Loucy (cell line): ENCODE data around the gene RHOH.
A peak's percentile ranks its signal among the peaks of the same experiment; 100 is the strongest.

Experiments
- H2AFZ ChIP-seq: fragments of 200-600 bp; sonication (generic); 2 replicates; pipeline ENCODE4 v1.6.0; 2016; ENCODE audit warnings: antibody characterized with exemption, mild to moderate bottlenecking, low read length, moderate library complexity
- H3F3A ChIP-seq: fragments of 200-600 bp; 2 replicates; pipeline ENCODE4 v1.6.0; 2016; ENCODE audit warnings: antibody characterized with exemption, low read depth, mild to moderate bottlenecking
- H3K27me3 ChIP-seq: fragments of 200-600 bp; sonication (generic); 2 replicates; pipeline ENCODE4 v1.6.1; 2014; ENCODE audit warnings: low read length, mild to moderate bottlenecking; ENCODE audit not compliant: insufficient read depth, poor library complexity, severe bottlenecking
- H3K36me3 ChIP-seq: fragments of 200-600 bp; sonication (generic); 2 replicates; pipeline ENCODE4 v1.6.1; 2016; ENCODE audit warnings: low read length; ENCODE audit not compliant: insufficient read depth
- H3K4me1 ChIP-seq: fragments of 200-600 bp; sonication (generic); 2 replicates; pipeline ENCODE4 v1.5.1; 2014; ENCODE audit warnings: low read length, mild to moderate bottlenecking; ENCODE audit not compliant: insufficient read depth, poor library complexity, severe bottlenecking
- H3K4me2 ChIP-seq: fragments of 200-600 bp; sonication (generic); 2 replicates; pipeline ENCODE4 v1.6.0; 2014; ENCODE audit warnings: antibody characterized with exemption, low read length, low read depth, mild to moderate bottlenecking; ENCODE audit not compliant: poor library complexity, severe bottlenecking
- H3K4me3 ChIP-seq: fragments of 200-600 bp; sonication (generic); 2 replicates; pipeline ENCODE4 v1.5.1; 2014; ENCODE audit warnings: low read length, mild to moderate bottlenecking, mixed read lengths; ENCODE audit not compliant: poor library complexity, severe bottlenecking
- H3K79me2 ChIP-seq: fragments of 200-600 bp; sonication (generic); 2 replicates; pipeline ENCODE4 v1.6.1; 2014; ENCODE audit warnings: low read length; ENCODE audit not compliant: insufficient read depth
- H3K9ac ChIP-seq: fragments of 200-600 bp; sonication (generic); 2 replicates; pipeline ENCODE4 v1.6.0; 2014; ENCODE audit warnings: mild to moderate bottlenecking, low read depth, low read length, moderate library complexity; ENCODE audit not compliant: poor library complexity, severe bottlenecking
- H3K9me2 ChIP-seq: fragments of 200-600 bp; sonication (generic); replicated peaks from 2 replicates; pipeline ENCODE4 v1.6.1; 2016; ENCODE audit warnings: low read depth, low read length, mixed read lengths
- H3K9me3 ChIP-seq: fragments of 200-600 bp; sonication (generic); 2 replicates; pipeline ENCODE4 v1.6.1; 2014; ENCODE audit warnings: mild to moderate bottlenecking, antibody characterized with exemption, low read length, low read depth; ENCODE audit not compliant: insufficient read depth
- H4K20me1 ChIP-seq: fragments of 200-600 bp; sonication (generic); 2 replicates; pipeline ENCODE4 v1.6.0; 2014; ENCODE audit warnings: antibody characterized with exemption, low read length, mild to moderate bottlenecking; ENCODE audit not compliant: insufficient read depth, poor library complexity, severe bottlenecking
- EZH2phosphoT487 ChIP-seq: fragments of 200-600 bp; IDR thresholded peaks from 2 replicates; pipeline ENCODE4 v1.6.1; 2018; ENCODE audit warnings: antibody characterized with exemption, mild to moderate bottlenecking, moderate library complexity, borderline replicate concordance
- TF ChIP-seq, protein P1 (sequence below): fragments of 200-600 bp; sonication (generic); conservative IDR thresholded peaks from 2 replicates; pipeline ENCODE4 v1.5.1; 2014; ENCODE audit warnings: mild to moderate bottlenecking, antibody characterized with exemption, low read length

Gene RHOH

DNA sequence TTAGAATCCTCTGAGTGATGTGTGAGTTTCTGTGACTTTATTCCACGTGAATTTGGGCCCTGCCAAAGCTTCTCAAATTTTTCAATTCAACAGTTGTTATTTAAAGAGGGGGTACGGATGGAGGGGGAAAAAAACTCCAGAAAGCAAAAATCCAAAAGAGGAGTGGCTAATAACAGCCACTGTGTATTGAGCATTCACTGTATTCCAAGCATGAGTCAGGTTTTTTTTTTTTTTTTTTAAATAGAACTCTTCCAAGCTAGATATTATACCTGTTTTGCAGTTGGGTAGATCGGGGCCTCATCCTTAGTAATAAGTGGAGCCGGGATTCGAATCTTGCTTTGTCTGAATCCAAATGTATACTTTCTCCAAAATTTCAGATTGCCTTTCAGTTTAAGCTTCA lies 6.4 kb upstream of the RHOH start:
- no peaks in the 10 kb centered on the region for H4K20me1 ChIP-seq
- no peak for TF ChIP-seq EZH2phosphoT487
- TF ChIP-seq, protein P1, sequence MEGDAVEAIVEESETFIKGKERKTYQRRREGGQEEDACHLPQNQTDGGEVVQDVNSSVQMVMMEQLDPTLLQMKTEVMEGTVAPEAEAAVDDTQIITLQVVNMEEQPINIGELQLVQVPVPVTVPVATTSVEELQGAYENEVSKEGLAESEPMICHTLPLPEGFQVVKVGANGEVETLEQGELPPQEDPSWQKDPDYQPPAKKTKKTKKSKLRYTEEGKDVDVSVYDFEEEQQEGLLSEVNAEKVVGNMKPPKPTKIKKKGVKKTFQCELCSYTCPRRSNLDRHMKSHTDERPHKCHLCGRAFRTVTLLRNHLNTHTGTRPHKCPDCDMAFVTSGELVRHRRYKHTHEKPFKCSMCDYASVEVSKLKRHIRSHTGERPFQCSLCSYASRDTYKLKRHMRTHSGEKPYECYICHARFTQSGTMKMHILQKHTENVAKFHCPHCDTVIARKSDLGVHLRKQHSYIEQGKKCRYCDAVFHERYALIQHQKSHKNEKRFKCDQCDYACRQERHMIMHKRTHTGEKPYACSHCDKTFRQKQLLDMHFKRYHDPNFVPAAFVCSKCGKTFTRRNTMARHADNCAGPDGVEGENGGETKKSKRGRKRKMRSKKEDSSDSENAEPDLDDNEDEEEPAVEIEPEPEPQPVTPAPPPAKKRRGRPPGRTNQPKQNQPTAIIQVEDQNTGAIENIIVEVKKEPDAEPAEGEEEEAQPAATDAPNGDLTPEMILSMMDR = no peak
- H3F3A ChIP-seq = peaks cover 8% of the 10 kb centered on the region; the same call in 1 of the 2 replicates
- no peaks in the 10 kb centered on the region for H3K36me3 ChIP-seq
- H3K27me3 ChIP-seq = no peaks in the 10 kb centered on the region
- H3K4me2 ChIP-seq = peak overlapping the region; percentile 96
- H3K9me3 ChIP-seq = no peaks in the 10 kb centered on the region
- no peaks in the 10 kb centered on the region for H3K9me2 ChIP-seq
- peaks cover 65% of the 10 kb centered on the region for H3K4me1 ChIP-seq
- peak overlapping the region; percentile 96 for H3K9ac ChIP-seq
- peak overlapping the region; percentile 96 for H3K4me3 ChIP-seq
- H2AFZ ChIP-seq = peak overlapping the region; percentile 48
- peaks cover 68% of the 10 kb centered on the region for H3K79me2 ChIP-seq

GRCh38 chr4:40190880-40191815 lies 5.7 kb upstream of the RHOH start:
- Histone ChIP-seq H3K4me1 (peaks cover 66% of the 10 kb centered on the region), H2AFZ (peak overlapping the region; percentile 48), H3K9me2 (no peaks in the 10 kb centered on the region), H4K20me1 (no peaks in the 10 kb centered on the region), H3K27me3 (no peaks in the 10 kb centered on the region), H3K9ac (peak overlapping the region; percentile 96), H3F3A (peaks cover 8% of the 10 kb centered on the region; the same call in 1 of the 2 replicates), H3K36me3 (no peaks in the 10 kb centered on the region), H3K9me3 (no peaks in the 10 kb centered on the region), H3K4me3 (peak overlapping the region; percentile 96), H3K4me2 (peak overlapping the region; percentile 96), H3K79me2 (peaks cover 74% of the 10 kb centered on the region)
- no peak for TF ChIP-seq EZH2phosphoT487
- TF ChIP-seq, protein P1 = no peak

DNA sequence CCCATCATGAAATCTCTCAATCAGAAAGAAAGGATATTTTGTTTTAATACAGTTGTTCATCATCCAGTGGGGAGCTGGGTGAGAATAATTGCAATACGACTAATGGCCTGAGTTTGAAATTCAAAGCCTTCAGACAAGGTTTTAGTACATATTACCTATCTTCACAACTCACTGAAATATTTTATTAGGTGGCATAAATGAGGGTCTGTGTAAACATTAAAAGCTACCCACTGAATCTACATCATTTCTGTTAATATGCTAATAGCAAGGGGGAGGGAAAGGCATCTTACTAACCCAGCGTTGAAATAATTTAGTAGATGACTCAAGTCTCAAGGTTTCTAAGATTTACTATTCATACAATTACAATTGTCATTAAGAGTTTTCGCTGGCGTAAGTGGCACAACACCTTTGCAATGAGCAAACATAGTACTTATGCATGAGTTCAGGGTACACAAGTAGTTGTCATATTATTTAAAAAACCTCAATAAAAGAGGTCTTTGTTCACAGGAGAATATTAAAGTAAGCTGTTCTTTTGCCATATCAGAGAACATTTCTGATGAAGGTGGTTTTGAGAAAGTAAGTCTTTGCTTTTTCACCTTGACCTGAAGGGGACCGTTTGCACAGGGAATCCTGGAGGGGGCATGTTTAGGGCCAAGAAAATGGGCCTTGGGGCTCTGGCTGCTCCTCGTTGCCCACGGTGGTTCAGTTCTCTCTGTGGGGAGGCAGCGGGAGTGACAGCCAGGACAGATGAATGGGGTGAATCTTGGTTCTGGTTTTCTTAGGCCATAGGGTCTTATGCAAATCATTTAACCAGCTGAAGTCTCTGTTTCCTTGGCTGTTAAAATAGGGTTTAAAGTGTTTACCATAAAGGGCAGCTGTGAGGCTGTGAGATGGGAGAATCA lies 4.5 kb upstream of the RHOH start:
- Histone ChIP-seq H3K36me3 (no peaks in the 10 kb centered on the region), H3K9me3 (no peaks in the 10 kb centered on the region), H3K4me3 (peak overlapping the region; percentile 96), H4K20me1 (peaks cover 4% of the 10 kb centered on the region), H3K27me3 (peaks cover 3% of the 10 kb centered on the region), H3K79me2 (peaks cover 87% of the 10 kb centered on the region), H3F3A (peaks cover 8% of the 10 kb centered on the region; the same call in 1 of the 2 replicates), H3K9ac (peak overlapping the region; percentile 96), H3K4me1 (peaks cover 65% of the 10 kb centered on the region), H2AFZ (no peak overlapping the region), H3K9me2 (no peaks in the 10 kb centered on the region), H3K4me2 (peak overlapping the region; percentile 96)
- TF ChIP-seq, protein P1 = no peak
- TF ChIP-seq EZH2phosphoT487 = no peak
